ENCODE measurements around the gene SGTB.

SGTB gene

GRCh38 chr5:65708145-65708544, 13.8 kb downstream of the SGTB start:
- Histone ChIP-seq H3K4me1 (ENCODE audit: insufficient read depth, low read length, poor library complexity, severe bottlenecking) (no peaks in the 10 kb centered on the region), H3K9me3 (ENCODE audit: insufficient read depth, low read depth, low read length) (no peaks in the 10 kb centered on the region), H3K9ac (ENCODE audit: low read depth, low read length, poor library complexity, severe bottlenecking) (no peak overlapping the region), H2AFZ (ENCODE audit: low read length) (no peak overlapping the region), H3K27me3 (ENCODE audit: insufficient read depth, low read length, poor library complexity, severe bottlenecking) (no peaks in the 10 kb centered on the region), H3K4me3 (ENCODE audit: low read length, poor library complexity, severe bottlenecking) (no peak overlapping the region), H3K79me2 (ENCODE audit: insufficient read depth, low read length) (no peaks in the 10 kb centered on the region), H3K36me3 (ENCODE audit: insufficient read depth, low read length) (no peaks in the 10 kb centered on the region), H4K20me1 (ENCODE audit: insufficient read depth, low read length, poor library complexity, severe bottlenecking) (no peaks in the 10 kb centered on the region), H3K4me2 (ENCODE audit: low read depth, low read length, poor library complexity, severe bottlenecking) (no peak overlapping the region), H3K9me2 (replicated peaks; ENCODE audit: low read depth, low read length) (no peaks in the 10 kb centered on the region), H3F3A (ENCODE audit: low read depth) (no peaks in the 10 kb centered on the region)
- no peak for TF ChIP-seq EZH2phosphoT487 (IDR thresholded peaks at IDR 0.05; ENCODE audit: borderline replicate concordance)
- TF ChIP-seq, protein P1, sequence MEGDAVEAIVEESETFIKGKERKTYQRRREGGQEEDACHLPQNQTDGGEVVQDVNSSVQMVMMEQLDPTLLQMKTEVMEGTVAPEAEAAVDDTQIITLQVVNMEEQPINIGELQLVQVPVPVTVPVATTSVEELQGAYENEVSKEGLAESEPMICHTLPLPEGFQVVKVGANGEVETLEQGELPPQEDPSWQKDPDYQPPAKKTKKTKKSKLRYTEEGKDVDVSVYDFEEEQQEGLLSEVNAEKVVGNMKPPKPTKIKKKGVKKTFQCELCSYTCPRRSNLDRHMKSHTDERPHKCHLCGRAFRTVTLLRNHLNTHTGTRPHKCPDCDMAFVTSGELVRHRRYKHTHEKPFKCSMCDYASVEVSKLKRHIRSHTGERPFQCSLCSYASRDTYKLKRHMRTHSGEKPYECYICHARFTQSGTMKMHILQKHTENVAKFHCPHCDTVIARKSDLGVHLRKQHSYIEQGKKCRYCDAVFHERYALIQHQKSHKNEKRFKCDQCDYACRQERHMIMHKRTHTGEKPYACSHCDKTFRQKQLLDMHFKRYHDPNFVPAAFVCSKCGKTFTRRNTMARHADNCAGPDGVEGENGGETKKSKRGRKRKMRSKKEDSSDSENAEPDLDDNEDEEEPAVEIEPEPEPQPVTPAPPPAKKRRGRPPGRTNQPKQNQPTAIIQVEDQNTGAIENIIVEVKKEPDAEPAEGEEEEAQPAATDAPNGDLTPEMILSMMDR (conservative IDR thresholded peaks at IDR 0.05; ENCODE audit: low read length) = no peak

- no peaks in the 10 kb centered on the region for H3K27me3 ChIP-seq (ENCODE audit: insufficient read depth, low read length, poor library complexity, severe bottlenecking)
- H3K4me3 ChIP-seq (ENCODE audit: low read length, poor library complexity, severe bottlenecking) = no peak overlapping the region
- H2AFZ ChIP-seq (ENCODE audit: low read length) = no peak overlapping the region
- no peaks in the 10 kb centered on the region for H3K79me2 ChIP-seq (ENCODE audit: insufficient read depth, low read length)
- H3K9me3 ChIP-seq (ENCODE audit: insufficient read depth, low read depth, low read length) = no peaks in the 10 kb centered on the region
- H3K4me1 ChIP-seq (ENCODE audit: insufficient read depth, low read length, poor library complexity, severe bottlenecking) = no peaks in the 10 kb centered on the region
- TF ChIP-seq, protein P1 (conservative IDR thresholded peaks at IDR 0.05; ENCODE audit: low read length) = no peak
- no peak for TF ChIP-seq EZH2phosphoT487 (IDR thresholded peaks at IDR 0.05; ENCODE audit: borderline replicate concordance)
- H3K36me3 ChIP-seq (ENCODE audit: insufficient read depth, low read length) = 0 out of 2 replicates have a peak, but pooled peaks cover 5% of the 10 kb centered on the region
- no peak overlapping the region for H3K4me2 ChIP-seq (ENCODE audit: low read depth, low read length, poor library complexity, severe bottlenecking)
- no peak overlapping the region for H3K9ac ChIP-seq (ENCODE audit: low read depth, low read length, poor library complexity, severe bottlenecking)
- H4K20me1 ChIP-seq (ENCODE audit: insufficient read depth, low read length, poor library complexity, severe bottlenecking) = no peaks in the 10 kb centered on the region
- H3F3A ChIP-seq (ENCODE audit: low read depth) = no peaks in the 10 kb centered on the region
- H3K9me2 ChIP-seq (replicated peaks; ENCODE audit: low read depth, low read length) = no peaks in the 10 kb centered on the region
Measured at GRCh38 chr5:65707663-65708062, 14.2 kb downstream of the SGTB start.

- Histone ChIP-seq H3K4me3 (ENCODE audit: low read length, poor library complexity, severe bottlenecking) (no peak overlapping the region), H3K36me3 (ENCODE audit: insufficient read depth, low read length) (0 out of 2 replicates have a peak, but pooled peaks cover 5% of the 10 kb centered on the region), H3K27me3 (ENCODE audit: insufficient read depth, low read length, poor library complexity, severe bottlenecking) (no peaks in the 10 kb centered on the region), H2AFZ (ENCODE audit: low read length) (no peak overlapping the region), H3K9me2 (replicated peaks; ENCODE audit: low read depth, low read length) (no peaks in the 10 kb centered on the region), H3K9me3 (ENCODE audit: insufficient read depth, low read depth, low read length) (no peaks in the 10 kb centered on the region), H3K9ac (ENCODE audit: low read depth, low read length, poor library complexity, severe bottlenecking) (no peak overlapping the region), H3K79me2 (ENCODE audit: insufficient read depth, low read length) (no peaks in the 10 kb centered on the region), H3F3A (ENCODE audit: low read depth) (no peaks in the 10 kb centered on the region), H3K4me1 (ENCODE audit: insufficient read depth, low read length, poor library complexity, severe bottlenecking) (no peaks in the 10 kb centered on the region), H3K4me2 (ENCODE audit: low read depth, low read length, poor library complexity, severe bottlenecking) (no peak overlapping the region), H4K20me1 (ENCODE audit: insufficient read depth, low read length, poor library complexity, severe bottlenecking) (no peaks in the 10 kb centered on the region)
- TF ChIP-seq EZH2phosphoT487 (IDR thresholded peaks at IDR 0.05; ENCODE audit: borderline replicate concordance) = no peak
- TF ChIP-seq, protein P1 (conservative IDR thresholded peaks at IDR 0.05; ENCODE audit: low read length) = no peak
Measured at GRCh38 chr5:65704621-65705239, 17.2 kb downstream of the SGTB start.
